Dedifferentiated amniotic fluid mesenchymal stem cell (primary cell): ENCODE measurements around the gene OSBPL9.
A peak's percentile ranks its signal among the peaks of the same experiment; 100 is the strongest.

Source experiments
- DNase-seq: peaks from one replicate; pipeline ENCODE4 v3.0.0-alpha.2; 2016; ENCODE audit errors: extremely low spot score

Gene OSBPL9

GRCh38 chr1:51734896-51735745, 118.2 kb downstream of the OSBPL9 start:
- no peak for DNase-seq

- DNase-seq = no peak
Measured at GRCh38 chr1:51735746-51736254, 118.9 kb downstream of the OSBPL9 start.

DNA sequence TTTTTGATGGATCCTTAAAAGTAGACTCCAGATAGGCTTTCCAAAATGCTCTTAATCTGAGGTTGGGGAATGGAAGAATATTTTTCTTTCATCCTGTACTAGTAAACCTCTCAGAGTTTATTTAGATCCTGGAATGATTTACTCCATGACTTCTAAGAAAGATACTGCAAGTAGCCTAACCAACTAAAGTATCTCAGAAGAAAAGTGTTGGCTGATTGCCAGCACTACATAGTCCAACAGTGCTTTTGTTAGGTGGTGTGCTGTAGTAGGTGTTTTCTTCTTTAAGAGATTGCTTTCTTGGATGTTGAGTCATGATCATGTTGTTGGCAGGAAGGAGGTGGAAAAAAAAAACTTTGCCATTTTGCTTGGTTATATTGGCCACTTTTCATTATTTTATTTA, 119.8 kb downstream of the OSBPL9 start:
- no peak for DNase-seq

DNA sequence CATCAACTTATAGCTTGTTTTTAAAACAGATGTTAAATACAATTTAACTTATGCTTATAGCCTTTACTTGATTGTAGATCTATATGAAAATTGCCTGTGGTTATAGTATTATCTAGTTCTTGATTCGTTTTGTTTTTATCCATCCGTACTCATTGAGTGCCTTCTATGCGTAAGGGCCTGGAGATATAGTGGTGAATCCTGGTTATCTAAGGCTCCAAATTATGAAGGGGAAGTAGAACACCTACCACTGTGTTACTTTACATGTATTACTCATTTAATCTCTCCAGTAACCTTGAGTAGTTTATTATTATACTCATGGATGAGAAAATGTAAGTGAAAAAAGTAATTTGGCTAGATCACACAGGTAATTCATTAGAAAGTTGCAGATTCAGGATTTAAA, 121.8 kb downstream of the OSBPL9 start:
- no peak for DNase-seq

GRCh38 chr1:51740652-51741051, 123.8 kb downstream of the OSBPL9 start:
- DNase-seq = no peak

DNA sequence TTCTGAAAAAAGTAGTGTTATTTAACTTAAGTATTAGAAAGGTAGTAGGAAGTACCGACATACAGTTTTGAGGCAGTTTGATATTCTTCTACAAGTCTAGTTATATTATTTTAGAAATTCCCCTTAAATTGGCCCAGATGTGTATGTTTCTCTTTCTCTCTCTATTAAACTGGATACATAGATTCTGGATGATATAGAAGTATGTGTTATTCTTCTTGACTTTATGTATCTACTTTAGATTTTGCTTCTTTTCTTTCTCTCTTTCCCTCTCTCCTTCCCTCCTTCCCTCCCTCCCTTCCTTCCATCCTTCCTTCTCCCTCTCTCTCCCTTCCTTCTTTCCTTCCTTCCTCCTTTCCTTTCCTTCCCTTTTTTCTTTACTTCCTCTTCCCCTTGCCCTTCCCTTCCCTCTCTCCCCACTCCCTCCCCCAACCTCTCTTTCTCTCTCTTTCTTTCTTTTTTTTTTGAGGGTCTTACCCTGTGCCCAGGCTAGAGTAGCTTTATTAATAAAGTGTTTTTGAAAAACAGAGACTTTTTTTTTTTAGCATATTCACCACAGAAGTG, 124.3 kb downstream of the OSBPL9 start:
- no peak for DNase-seq

GRCh38 chr1:51744506-51745303, 127.8 kb downstream of the OSBPL9 start:
- no peak for DNase-seq

- DNase-seq = no peak
Measured at GRCh38 chr1:51745304-51745570, 128.3 kb downstream of the OSBPL9 start.

GRCh38 chr1:51749151-51749550, 132.3 kb downstream of the OSBPL9 start:
- no peak for DNase-seq

- DNase-seq = no peak
Measured at GRCh38 chr1:51750218-51750617, 133.3 kb downstream of the OSBPL9 start.

- DNase-seq = no peak
Measured at GRCh38 chr1:51750729-51751128, 133.8 kb downstream of the OSBPL9 start.

DNA sequence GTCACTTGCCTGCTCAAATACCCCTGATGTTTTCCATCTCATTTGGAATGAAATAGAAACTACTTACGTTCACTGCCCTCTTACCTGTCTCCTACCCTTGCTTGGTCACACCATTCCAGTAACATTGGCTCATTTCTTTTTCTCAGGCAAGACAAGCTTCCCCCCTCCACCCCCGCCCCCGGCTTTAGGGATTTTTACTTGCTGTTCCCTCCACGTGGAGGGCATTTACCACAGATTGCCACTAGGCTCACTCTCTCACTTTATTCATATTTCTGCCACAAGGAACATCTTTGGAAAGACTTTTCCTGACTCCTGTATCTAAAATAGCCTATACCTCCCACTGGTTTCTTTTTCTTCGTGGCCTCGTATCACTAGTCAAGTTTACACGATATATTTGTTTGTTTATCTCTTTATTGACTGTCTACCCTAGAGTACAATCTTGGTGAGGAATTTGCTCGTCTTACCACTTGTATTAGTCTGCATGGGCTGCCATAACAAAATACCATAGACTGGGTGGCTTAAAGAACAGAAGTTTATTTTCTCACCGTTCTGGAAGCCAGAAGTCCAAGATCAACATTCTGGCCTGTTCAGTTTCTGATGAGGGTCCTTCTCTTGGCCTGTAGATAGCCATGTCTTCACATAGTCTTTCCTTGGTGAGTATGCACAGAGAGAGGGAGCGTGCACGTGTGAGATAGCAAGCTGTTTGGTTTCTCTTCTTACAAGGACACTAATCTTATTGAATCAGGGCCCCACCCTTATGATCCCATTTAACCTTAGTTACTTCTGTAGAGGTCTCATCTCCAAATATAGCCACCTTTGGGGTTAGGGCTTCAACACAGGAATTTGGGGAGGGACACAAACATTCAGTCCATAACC, 135.4 kb downstream of the OSBPL9 start:
- no peak for DNase-seq

- DNase-seq = no peak
Measured at GRCh38 chr1:51753969-51754368, 137.1 kb downstream of the OSBPL9 start.

GRCh38 chr1:51754666-51755065, 137.8 kb downstream of the OSBPL9 start:
- no peak for DNase-seq

- DNase-seq = no peak
Measured at GRCh38 chr1:51755437-51755836, 138.5 kb downstream of the OSBPL9 start.

GRCh38 chr1:51756290-51756689, 139.4 kb downstream of the OSBPL9 start:
- no peak for DNase-seq

GRCh38 chr1:51758310-51758709, 141.4 kb downstream of the OSBPL9 start:
- DNase-seq = no peak

DNA sequence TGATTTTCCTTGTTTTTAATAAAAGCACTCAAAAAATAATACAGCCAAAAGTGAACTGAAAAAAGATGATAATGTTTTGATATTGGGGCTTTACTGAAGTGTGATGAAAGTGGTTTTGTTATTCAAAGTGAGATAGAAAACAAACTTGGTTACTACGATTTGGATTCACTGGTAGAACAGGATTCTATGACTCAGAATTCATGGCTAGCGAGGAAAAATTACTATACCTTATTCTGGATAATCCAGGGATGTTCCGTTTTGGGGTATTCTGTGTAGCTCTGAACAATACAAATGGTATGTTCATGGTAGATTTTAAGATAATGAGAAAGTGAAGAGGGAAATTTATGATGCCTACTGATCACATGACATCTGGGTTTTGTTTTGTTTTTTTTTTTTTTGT, 144.0 kb downstream of the OSBPL9 start:
- no peak for DNase-seq

DNA sequence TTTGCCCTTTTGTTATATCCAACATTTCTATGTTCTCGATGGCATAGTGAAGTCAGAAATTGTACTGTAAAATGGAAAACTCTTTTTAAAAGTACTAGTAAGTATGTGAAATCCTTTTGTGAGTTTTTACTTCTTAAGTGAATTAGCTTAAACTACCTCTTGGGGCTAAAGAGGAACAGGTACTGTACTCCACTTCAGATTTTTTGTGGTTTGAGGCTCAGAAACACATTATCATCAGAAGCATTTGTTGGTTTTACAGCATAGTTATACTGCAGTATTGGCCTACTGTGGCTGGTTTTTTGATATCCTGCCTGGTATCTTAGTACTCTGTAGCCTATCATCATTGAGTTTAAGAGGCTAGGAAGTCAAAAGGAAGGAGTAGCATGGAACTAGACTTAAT, 144.5 kb downstream of the OSBPL9 start:
- no peak for DNase-seq

- DNase-seq = peak; percentile 74
Measured at GRCh38 chr1:51768971-51769588, 152.2 kb downstream of the OSBPL9 start.

- no peak for DNase-seq
Measured at GRCh38 chr1:51776408-51776807, 159.5 kb downstream of the OSBPL9 start.
